ENCODE data around the gene PRDM4. TPM values are rescaled to one million over a fixed set of nuclear protein-coding genes. Genes with fewer than 3 reads are reported as not detected.

Gene PRDM4
- total RNA-seq, 2 donors from 2014 or later: 20.0 to 24.5 TPM

DNA sequence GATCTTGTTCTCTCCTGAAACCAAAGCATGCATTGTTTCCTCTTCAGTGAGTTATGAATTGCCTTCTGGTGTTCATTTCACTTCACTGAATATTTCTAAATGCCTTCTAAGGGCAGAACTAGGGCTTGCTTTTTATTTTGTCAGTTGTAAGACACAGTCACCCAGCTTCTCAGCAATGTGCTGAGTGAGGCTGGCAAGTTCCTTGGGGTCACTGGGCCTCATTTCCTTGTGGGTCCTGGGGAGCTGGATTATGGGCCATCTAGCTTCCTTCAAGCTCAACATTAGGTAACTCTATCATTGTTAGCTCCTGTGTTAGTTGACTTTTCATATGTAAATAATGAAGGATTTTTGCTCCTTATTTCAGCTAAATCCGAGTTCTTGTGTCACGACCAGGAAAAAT lies 27.3 kb upstream of the PRDM4 start:
- H3K4me3 Mint-ChIP-seq: no peak overlapping the region
- H3K9ac ChIP-seq (ENCODE audit: extremely low read depth, low read length, poor library complexity, severe bottlenecking): no peak overlapping the region
- H3K36me3 Mint-ChIP-seq (ENCODE audit: low read depth): peaks cover 3% of the 10 kb centered on the region
- no peak for DNase-seq
- no peak overlapping the region for H3K27ac ChIP-seq (ENCODE audit: low read depth, low read length)
- H3K36me3 ChIP-seq (ENCODE audit: control insufficient read depth, insufficient read depth, low read length): no peaks in the 10 kb centered on the region
- H3K27me3 ChIP-seq (ENCODE audit: control insufficient read depth, insufficient read depth, low read length, poor library complexity, severe bottlenecking): peaks cover 5% of the 10 kb centered on the region
- no peak for TF ChIP-seq CTCF (conservative IDR thresholded peaks at IDR 0.05)
- no peak overlapping the region for H3K4me3 ChIP-seq (ENCODE audit: low read length)
- peaks cover 26% of the 10 kb centered on the region for H3K9me3 Mint-ChIP-seq
- WGBS, 2 experiments (ENCODE audit: insufficient coverage in 1 of 2, insufficient read length in 1 of 2): 89 to 91% methylated on average over 2 of the region's 2 CpGs
- H3K9me3 ChIP-seq (ENCODE audit: control insufficient read depth, low read length): peaks cover 35% of the 10 kb centered on the region
- no peak overlapping the region for H3K27ac Mint-ChIP-seq
- H3K4me1 ChIP-seq (ENCODE audit: control insufficient read depth, insufficient read depth, low read length): peaks cover 3% of the 10 kb centered on the region
- peaks cover 4% of the 10 kb centered on the region for H3K4me1 Mint-ChIP-seq
- peaks cover 9% of the 10 kb centered on the region for H3K27me3 Mint-ChIP-seq (ENCODE audit: insufficient read depth)

- Histone ChIP-seq H3K36me3 (ENCODE audit: control insufficient read depth, insufficient read depth, low read length) (no peaks in the 10 kb centered on the region), H3K27me3 (ENCODE audit: control insufficient read depth, insufficient read depth, low read length, poor library complexity, severe bottlenecking) (peaks cover 42% of the 10 kb centered on the region), H3K27ac (ENCODE audit: low read depth, low read length) (no peak overlapping the region), H3K9me3 (ENCODE audit: control insufficient read depth, low read length) (no peaks in the 10 kb centered on the region), H3K4me3 (ENCODE audit: low read length) (no peak overlapping the region), H3K9ac (ENCODE audit: extremely low read depth, low read length, poor library complexity, severe bottlenecking) (no peak overlapping the region), H3K4me1 (ENCODE audit: control insufficient read depth, insufficient read depth, low read length) (peaks cover 3% of the 10 kb centered on the region)
- no peaks in the 10 kb centered on the region for H3K36me3 Mint-ChIP-seq (ENCODE audit: low read depth)
- TF ChIP-seq CTCF (conservative IDR thresholded peaks at IDR 0.05): no peak
- WGBS, 2 experiments (ENCODE audit: insufficient coverage in 1 of 2, insufficient read length in 1 of 2): 79 to 92% methylated on average over 2 to 6 of the region's 6 CpGs
- no peak overlapping the region for H3K4me3 Mint-ChIP-seq
- no peak for DNase-seq
- peaks cover 34% of the 10 kb centered on the region for H3K27me3 Mint-ChIP-seq (ENCODE audit: insufficient read depth)
- H3K27ac Mint-ChIP-seq: no peak overlapping the region
- peaks cover 4% of the 10 kb centered on the region for H3K4me1 Mint-ChIP-seq
- H3K9me3 Mint-ChIP-seq: peaks cover under 1% of the 10 kb centered on the region
Measured at GRCh38 chr12:107783406-107784376, 22.8 kb upstream of the PRDM4 start.

GRCh38 chr12:107782067-107782466 lies 21.1 kb upstream of the PRDM4 start:
- H3K4me3 ChIP-seq (ENCODE audit: low read length): no peak overlapping the region
- H3K27me3 Mint-ChIP-seq (ENCODE audit: insufficient read depth): peaks cover 49% of the 10 kb centered on the region
- WGBS, 2 experiments (ENCODE audit: insufficient coverage in 1 of 2, insufficient read length in 1 of 2): 89 to 91% methylated on average over 2 of the region's 2 CpGs
- no peaks in the 10 kb centered on the region for H3K4me1 Mint-ChIP-seq
- no peak overlapping the region for H3K9ac ChIP-seq (ENCODE audit: extremely low read depth, low read length, poor library complexity, severe bottlenecking)
- TF ChIP-seq CTCF (conservative IDR thresholded peaks at IDR 0.05): no peak
- H3K9me3 ChIP-seq (ENCODE audit: control insufficient read depth, low read length): no peaks in the 10 kb centered on the region
- no peaks in the 10 kb centered on the region for H3K9me3 Mint-ChIP-seq
- peaks cover 57% of the 10 kb centered on the region for H3K27me3 ChIP-seq (ENCODE audit: control insufficient read depth, insufficient read depth, low read length, poor library complexity, severe bottlenecking)
- H3K4me1 ChIP-seq (ENCODE audit: control insufficient read depth, insufficient read depth, low read length): no peaks in the 10 kb centered on the region
- no peaks in the 10 kb centered on the region for H3K36me3 Mint-ChIP-seq (ENCODE audit: low read depth)
- H3K27ac ChIP-seq (ENCODE audit: low read depth, low read length): peak overlapping the region; percentile 46
- no peak overlapping the region for H3K27ac Mint-ChIP-seq
- no peak overlapping the region for H3K4me3 Mint-ChIP-seq
- no peaks in the 10 kb centered on the region for H3K36me3 ChIP-seq (ENCODE audit: control insufficient read depth, insufficient read depth, low read length)
- DNase-seq: no peak

All from endodermal cell (in vitro differentiated cells).